IMR-90 (cell line): Measurements from ENCODE around the gene KCNT1. TPM values are rescaled to one million over a fixed set of nuclear protein-coding genes. Genes with fewer than 3 reads are reported as not detected.

Source experiments
- ATAC-seq: fragments of 200-7000 bp; cut with Tn5 transposase; 2 replicates; pipeline ENCODE4 v1.9.1; 2020; ENCODE audit warnings: low read depth, mild to moderate bottlenecking, moderate library complexity
- BruUV-seq: library from RNA; stranded (reverse); fragments of 400-500 nt; replicated peaks from 2 replicates; lab custom pipeline; 2021; lab: Mats Ljungman, UMichigan
- CTCF ChIA-PET: fragments of 300-600 bp; formaldehyde crosslinking; extraction: SDS; loops from one replicate; lab custom pipeline; 2021; ENCODE audit warnings: antibody characterized with exemption; lab: Yijun Ruan, JAX
- POLR2A ChIA-PET: fragments of 300-600 bp; sonication (Branson Sonifier 250); formaldehyde crosslinking; loops from one replicate; lab custom pipeline; 2022; ENCODE audit warnings: antibody characterized with exemption; ENCODE audit not compliant: unreplicated experiment; lab: Charles Lee
- DNase-seq: peaks from one replicate; pipeline ENCODE4 v3.0.0; 2013
- H2AFZ ChIP-seq: replicated peaks from 2 replicates; pipeline ENCODE3; 2013; ENCODE audit warnings: low read length, mild to moderate bottlenecking; ENCODE audit not compliant: poor library complexity
- H2AK5ac ChIP-seq: 2 replicates; pipeline ENCODE4 v1.6.1; 2013; ENCODE audit warnings: low read depth, low read length, inconsistent platforms
- H2AK9ac ChIP-seq: replicated peaks from 2 replicates; pipeline ENCODE3; 2013; ENCODE audit warnings: mild to moderate bottlenecking, low read depth, low read length, moderate library complexity; ENCODE audit not compliant: poor library complexity
- H2BK120ac ChIP-seq: 2 replicates; pipeline ENCODE4 v1.6.1; 2013; ENCODE audit warnings: low read depth, low read length, inconsistent platforms
- H2BK15ac ChIP-seq: 3 replicates; pipeline ENCODE4 v1.6.1; 2013; ENCODE audit warnings: low read depth, low read length, inconsistent platforms
- H2BK20ac ChIP-seq: 2 replicates; pipeline ENCODE4 v1.6.1; 2013; ENCODE audit warnings: low read depth, mild to moderate bottlenecking, inconsistent platforms, low read length, moderate library complexity
- H2BK5ac ChIP-seq: 2 replicates; pipeline ENCODE4 v1.6.1; 2013; ENCODE audit warnings: mild to moderate bottlenecking, low read depth, low read length, inconsistent platforms; ENCODE audit not compliant: poor library complexity, severe bottlenecking
- H3K14ac ChIP-seq: replicated peaks from 2 replicates; pipeline ENCODE4 v1.6.1; 2013; ENCODE audit warnings: low read depth, low read length, inconsistent platforms
- H3K18ac ChIP-seq: 2 replicates; pipeline ENCODE4 v1.6.1; 2013; ENCODE audit warnings: low read depth, low read length, control low read depth
- H3K23ac ChIP-seq: 2 replicates; pipeline ENCODE4 v1.6.1; 2013; ENCODE audit warnings: low read depth, low read length, inconsistent platforms
- H3K27ac ChIP-seq: 2 replicates; pipeline ENCODE4 v1.5.1; 2013; ENCODE audit warnings: mild to moderate bottlenecking, control low read depth, low read length; ENCODE audit not compliant: insufficient read depth
- H3K27me3 ChIP-seq: 2 replicates; pipeline ENCODE4 v1.6.1; 2013; ENCODE audit warnings: low read length; ENCODE audit not compliant: control insufficient read depth, insufficient read depth
- H3K36me3 ChIP-seq: 2 replicates; pipeline ENCODE4 v1.6.1; 2013; ENCODE audit warnings: low read length, mixed read lengths; ENCODE audit not compliant: control insufficient read depth, insufficient read depth
- H3K4ac ChIP-seq: 2 replicates; pipeline ENCODE4 v1.6.1; 2013; ENCODE audit warnings: low read depth, low read length, inconsistent platforms
- H3K4me1 ChIP-seq: 2 replicates; pipeline ENCODE4 v1.6.1; 2013; ENCODE audit warnings: low read length, mixed read lengths; ENCODE audit not compliant: control insufficient read depth, insufficient read depth
- H3K4me2 ChIP-seq: 2 replicates; pipeline ENCODE4 v1.6.1; 2013; ENCODE audit warnings: low read depth, mild to moderate bottlenecking, control low read depth, low read length, moderate library complexity
- H3K4me3 ChIP-seq: 2 replicates; pipeline ENCODE4 v1.5.1; 2013; ENCODE audit warnings: low read depth, mild to moderate bottlenecking, control low read depth, low read length, moderate library complexity; ENCODE audit not compliant: insufficient read depth
- H3K56ac ChIP-seq: 2 replicates; pipeline ENCODE4 v1.6.1; 2013; ENCODE audit warnings: low read length, inconsistent platforms; ENCODE audit not compliant: insufficient read depth; ENCODE audit errors: extremely low read depth
- H3K79me1 ChIP-seq, 2 experiments: 2 replicates each; pipeline ENCODE4 v1.6.1; 2013; ENCODE audit warnings: low read length in 2 of 2, inconsistent platforms in 1 of 2, low read depth in 1 of 2
- H3K9ac ChIP-seq: 2 replicates; pipeline ENCODE4 v1.6.1; 2013; ENCODE audit warnings: low read depth, low read length, control low read depth
- H3K9me1 ChIP-seq: 2 replicates; pipeline ENCODE4 v1.6.1; 2013; ENCODE audit warnings: low read length, inconsistent platforms; ENCODE audit not compliant: insufficient read depth
- H3K9me3 ChIP-seq: 2 replicates; pipeline ENCODE4 v1.6.1; 2013; ENCODE audit warnings: low read length; ENCODE audit not compliant: control insufficient read depth, insufficient read depth
- H4K20me1 ChIP-seq: 2 replicates; pipeline ENCODE4 v1.6.1; 2013; ENCODE audit warnings: low read length, inconsistent platforms; ENCODE audit not compliant: insufficient read depth
- H4K5ac ChIP-seq: 2 replicates; pipeline ENCODE4 v1.6.1; 2013; ENCODE audit warnings: mild to moderate bottlenecking, low read depth, low read length, control low read depth
- H4K8ac ChIP-seq, 2 experiments: 2 replicates each; pipeline ENCODE4 v1.6.1; 2013; ENCODE audit warnings: low read depth in 2 of 2, low read length in 2 of 2, control low read depth in 1 of 2, inconsistent platforms in 1 of 2
- H4K91ac ChIP-seq: 2 replicates; pipeline ENCODE4 v1.6.1; 2013; ENCODE audit warnings: low read depth, low read length, inconsistent platforms; ENCODE audit not compliant: insufficient read depth
- BHLHE40 ChIP-seq: fragments of 150-350 bp; IDR thresholded peaks from 2 replicates; pipeline ENCODE4 v1.6.1; 2016; ENCODE audit warnings: mild to moderate bottlenecking, low read depth, low read length
- CTCF ChIP-seq: conservative IDR thresholded peaks from 2 replicates; pipeline ENCODE4 v1.5.1; 2012; ENCODE audit warnings: mild to moderate bottlenecking, low read depth, low read length, improper control_type of control experiment
- ELK1 ChIP-seq: fragments of 150-350 bp; IDR thresholded peaks from 2 replicates; pipeline ENCODE4 v1.6.1; 2016; ENCODE audit warnings: low read depth, mild to moderate bottlenecking, low read length, moderate library complexity, borderline replicate concordance
- FOS ChIP-seq: fragments of 150-350 bp; IDR thresholded peaks from 2 replicates; pipeline ENCODE4 v1.6.1; 2016; ENCODE audit warnings: low read depth, low read length
- NFE2L2 ChIP-seq: fragments of 150-350 bp; IDR thresholded peaks from 2 replicates; pipeline ENCODE4 v1.6.1; 2016; ENCODE audit warnings: low read depth, mild to moderate bottlenecking, low read length
- RFX5 ChIP-seq: IDR thresholded peaks from 2 replicates; pipeline ENCODE4 v1.8.0; 2012; ENCODE audit warnings: low read depth, mild to moderate bottlenecking, low read length, moderate library complexity
- WGBS, 2 experiments: methylation state at CpG; one replicate each; pipeline versions ENCODE4 v1.1.5 to v1.1.7; 2013; ENCODE audit warnings: missing lambda C conversion rate in 2 of 2; ENCODE audit not compliant: insufficient read length in 1 of 2; ENCODE audit errors: extremely low coverage in 2 of 2; 5-methylcytosine and 5-hydroxymethylcytosine counted together
- dilution Hi-C: fragments of 300-500 bp; cut with HindIII; formaldehyde crosslinking; loops from one replicate; pipeline ENCODE4 v1.14.3; 2018; ENCODE audit warnings: low sequenced_read_pairs; ENCODE audit not compliant: unreplicated experiment
- in situ Hi-C: fragments of 300-500 bp; cut with MboI; formaldehyde crosslinking; loops from 3 replicates; pipeline ENCODE4 v1.14.3; 2019; ENCODE audit warnings: low sequenced_read_pairs, inconsistent platforms, mixed read lengths
- intact Hi-C: fragments of 100-400 bp; cut with micrococcal nuclease; formaldehyde crosslinking; loops from 2 replicates; pipeline ENCODE4 v1.10.0; 2022
- polyA plus RNA-seq, 3 experiments: library from polyadenylated mRNA; depleted of rRNA; stranded (reverse); fragments of >200 nt; gene quantifications; 2 replicates each; pipeline ENCODE4 v1.2.3, GENCODE V29; 2012; ENCODE audit warnings: low replicate concordance in 1 of 3
- total RNA-seq: library from RNA; depleted of rRNA; stranded (reverse); fragments of >200 nt; gene quantifications from 2 replicates; pipeline ENCODE4 v1.2.3, GENCODE V29; 2012

Gene KCNT1
- total and polyA plus RNA-seq, 2 of the 4 experiments (the other 2 are of a cell fraction), result not detected

- H3K9me3 ChIP-seq, result peaks cover 18% of the 10 kb centered on the region
- no peak overlapping the region for H3K4me3 ChIP-seq
- H2AK5ac ChIP-seq, result no peak overlapping the region
- no peak overlapping the region for H4K5ac ChIP-seq
- H3K4me1 ChIP-seq, result no peaks in the 10 kb centered on the region
- dilution Hi-C loops (no loop called here), in situ Hi-C loops (no loop called here), intact Hi-C loops (no loop called here)
- H3K4ac ChIP-seq, result no peak overlapping the region
- ChIA-PET CTCF (no interaction called here), POLR2A (no interaction called here)
- H3K9me1 ChIP-seq, result no peaks in the 10 kb centered on the region
- ATAC-seq (no peak), DNase-seq (no peak)
- H3K14ac ChIP-seq, result no peak overlapping the region
- H3K4me2 ChIP-seq, result no peak overlapping the region
- H3K23ac ChIP-seq, result no peak overlapping the region
- H2AFZ ChIP-seq, result no peak overlapping the region
- no peak overlapping the region for H3K27ac ChIP-seq
- H3K79me1 ChIP-seq, result no peaks in the 10 kb centered on the region
- H2AK9ac ChIP-seq, result no peak overlapping the region
- H3K56ac ChIP-seq, result no peak overlapping the region
- no peak overlapping the region for H2BK5ac ChIP-seq
- no peak overlapping the region for H4K8ac ChIP-seq
- H2BK120ac ChIP-seq, result no peak overlapping the region
- TF ChIP-seq RFX5, result no peak
- TF ChIP-seq NFE2L2, result no peak
- TF ChIP-seq ELK1, result no peak
- no peak for TF ChIP-seq CTCF
- no peak for TF ChIP-seq FOS
- TF ChIP-seq BHLHE40, result no peak
- BruUV-seq, result no TSS peak
- no peak overlapping the region for H3K18ac ChIP-seq
- H3K9ac ChIP-seq, result no peak overlapping the region
- no peaks in the 10 kb centered on the region for H3K27me3 ChIP-seq
- 79% methylated on average over 12 of the region's 24 CpGs; no CpG with 5 or more reads in 1 of the 2 experiments for WGBS, 2 experiments
- no peak overlapping the region for H4K91ac ChIP-seq
- H3K36me3 ChIP-seq, result no peaks in the 10 kb centered on the region
- no peaks in the 10 kb centered on the region for H4K20me1 ChIP-seq
- no peak overlapping the region for H2BK15ac ChIP-seq
- H2BK20ac ChIP-seq, result no peak overlapping the region
Observed at GRCh38 chr9:135763716-135764446, 61.9 kb downstream of the KCNT1 start.
